Gastroesophageal sphincter (tissue), 4 donors: ENCODE results near the gene SIRT2. TPM values are rescaled to one million over a fixed set of nuclear protein-coding genes. Genes with fewer than 3 reads are reported as not detected.

Experiments
- ATAC-seq: fragments of 150-250 bp; one replicate; pipeline ENCODE4 v1.9.1; 2016; ENCODE audit warnings: mild to moderate bottlenecking, moderate library complexity
- H3K27ac ChIP-seq, 4 donors: fragments of 200-600 bp; sonication (generic) in 3 of 4; 1 replicate in 3 of 4; 2 replicates in 1 of 4; pipeline ENCODE4 v1.5.1; 2016 to 2019
- H3K27me3 ChIP-seq: fragments of 200-600 bp; sonication (generic); one replicate; pipeline ENCODE4 v1.5.1; 2019
- H3K36me3 ChIP-seq, 2 donors: fragments of 200-600 bp; sonication (generic); one replicate each; pipeline ENCODE4 v1.5.1; 2019; ENCODE audit warnings: control low read depth in 1 of 2
- H3K4me1 ChIP-seq, 3 donors: fragments of 200-600 bp; sonication (generic); 1 replicate in 2 of 3; 2 replicates in 1 of 3; pipeline ENCODE4 v1.5.1; 2016 to 2019; ENCODE audit warnings: control low read depth in 2 of 3
- H3K4me3 ChIP-seq, 2 donors: fragments of 200-600 bp; sonication (generic); one replicate each; pipeline ENCODE4 v1.5.1; 2019; ENCODE audit warnings: mild to moderate bottlenecking in 1 of 2, moderate library complexity in 1 of 2
- H3K9me3 ChIP-seq, 3 donors: fragments of 200-600 bp; sonication (generic); one replicate each; pipeline ENCODE4 v1.5.1; 2017 to 2019; ENCODE audit warnings: control low read depth in 2 of 3
- EP300 ChIP-seq: sonication (generic); formaldehyde crosslinking; IDR thresholded peaks from one replicate; pipeline ENCODE4 v1.6.1; 2017; ENCODE audit warnings: antibody characterized with exemption, mild to moderate bottlenecking
- POLR2A ChIP-seq, 2 donors: fragments of 450-650 bp; IDR thresholded peaks; one replicate each; pipeline ENCODE4 v1.6.1; 2017; ENCODE audit warnings: antibody characterized with exemption in 2 of 2, mild to moderate bottlenecking in 2 of 2, moderate library complexity in 1 of 2
- POLR2AphosphoS5 ChIP-seq: sonication (generic); formaldehyde crosslinking; IDR thresholded peaks from one replicate; pipeline ENCODE4 v1.6.1; 2017; ENCODE audit warnings: antibody characterized with exemption
- WGBS, 2 donors: methylation state at CpG; one replicate each; pipeline ENCODE4 v1.1.5; 2018; ENCODE audit warnings: low coverage in 1 of 2; 5-methylcytosine and 5-hydroxymethylcytosine counted together
- total RNA-seq, 4 donors: library from RNA; depleted of rRNA; stranded (reverse); fragments of >200 nt; gene quantifications; one replicate each; pipeline ENCODE4 v1.1.0, GENCODE V29; 2016
- TF ChIP-seq, protein P1 (sequence below), 4 experiments: fragments of 200-600 bp in 2 of 4; fragments of 450-650 bp in 2 of 4; sonication (generic) in 1 of 4; IDR thresholded peaks; one replicate each; pipeline ENCODE4 v1.5.1; 2017 to 2019; ENCODE audit warnings: antibody characterized with exemption in 4 of 4, mild to moderate bottlenecking in 2 of 4, moderate library complexity in 2 of 4

Gene SIRT2
- total RNA-seq, 4 donors from 2014 or later: 73.9 to 106 (median 80.5) TPM

- ATAC-seq: no peak
- peaks cover 0 to 4% of the 10 kb centered on the region in 2 donors for H3K36me3 ChIP-seq
- H3K4me3 ChIP-seq: peak overlapping the region; percentile 73 to 79
- H3K9me3 ChIP-seq: no peaks in the 10 kb centered on the region
- H3K4me1 ChIP-seq: peaks cover 0 to 55% (median 23%) of the 10 kb centered on the region in 3 donors
- WGBS, 2 donors: 0 to 7% methylated on average over 7 to 8 of the region's 25 CpGs
- TF ChIP-seq POLR2A (IDR thresholded peaks at IDR 0.05) (no peak), EP300 (no peak), POLR2AphosphoS5 (no peak)
- TF ChIP-seq, protein P1, sequence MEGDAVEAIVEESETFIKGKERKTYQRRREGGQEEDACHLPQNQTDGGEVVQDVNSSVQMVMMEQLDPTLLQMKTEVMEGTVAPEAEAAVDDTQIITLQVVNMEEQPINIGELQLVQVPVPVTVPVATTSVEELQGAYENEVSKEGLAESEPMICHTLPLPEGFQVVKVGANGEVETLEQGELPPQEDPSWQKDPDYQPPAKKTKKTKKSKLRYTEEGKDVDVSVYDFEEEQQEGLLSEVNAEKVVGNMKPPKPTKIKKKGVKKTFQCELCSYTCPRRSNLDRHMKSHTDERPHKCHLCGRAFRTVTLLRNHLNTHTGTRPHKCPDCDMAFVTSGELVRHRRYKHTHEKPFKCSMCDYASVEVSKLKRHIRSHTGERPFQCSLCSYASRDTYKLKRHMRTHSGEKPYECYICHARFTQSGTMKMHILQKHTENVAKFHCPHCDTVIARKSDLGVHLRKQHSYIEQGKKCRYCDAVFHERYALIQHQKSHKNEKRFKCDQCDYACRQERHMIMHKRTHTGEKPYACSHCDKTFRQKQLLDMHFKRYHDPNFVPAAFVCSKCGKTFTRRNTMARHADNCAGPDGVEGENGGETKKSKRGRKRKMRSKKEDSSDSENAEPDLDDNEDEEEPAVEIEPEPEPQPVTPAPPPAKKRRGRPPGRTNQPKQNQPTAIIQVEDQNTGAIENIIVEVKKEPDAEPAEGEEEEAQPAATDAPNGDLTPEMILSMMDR (IDR thresholded peaks at IDR 0.05): no peak
- peak overlapping the region; percentile 69 to 92 (median 91) for H3K27ac ChIP-seq
- no peaks in the 10 kb centered on the region for H3K27me3 ChIP-seq
These were observed 501 bp downstream of the SIRT2 start for GRCh38 chr19:38898788-38899446.

GRCh38 chr19:38894968-38895367 lies 4.5 kb downstream of the SIRT2 start:
- TF ChIP-seq, protein P1 (IDR thresholded peaks at IDR 0.05): no peak
- TF ChIP-seq POLR2AphosphoS5 (no peak), EP300 (no peak), POLR2A (IDR thresholded peaks at IDR 0.05) (no peak)
- no peak overlapping the region for H3K4me3 ChIP-seq
- H3K36me3 ChIP-seq: peaks cover 0 to 42% of the 10 kb centered on the region in 2 donors
- no peaks in the 10 kb centered on the region for H3K9me3 ChIP-seq
- ATAC-seq: no peak
- peaks cover 0 to 48% (median 19%) of the 10 kb centered on the region in 3 donors for H3K4me1 ChIP-seq
- no peaks in the 10 kb centered on the region for H3K27me3 ChIP-seq
- H3K27ac ChIP-seq: no peak overlapping the region
- WGBS, 2 donors: 60 to 71% methylated on average over 6 to 7 of the region's 9 CpGs

GRCh38 chr19:38893341-38893771 lies 6.1 kb downstream of the SIRT2 start:
- no peak overlapping the region for H3K4me3 ChIP-seq
- TF ChIP-seq POLR2A (IDR thresholded peaks at IDR 0.05) (no peak), POLR2AphosphoS5 (no peak), EP300 (no peak)
- TF ChIP-seq, protein P1 (IDR thresholded peaks at IDR 0.05): no peak
- ATAC-seq: no peak
- H3K9me3 ChIP-seq: no peaks in the 10 kb centered on the region
- H3K27ac ChIP-seq: peak overlapping the region in 1 of 4 donors; percentile 30
- peaks cover 0 to 43% (median 14%) of the 10 kb centered on the region in 3 donors for H3K4me1 ChIP-seq
- H3K27me3 ChIP-seq: no peaks in the 10 kb centered on the region
- H3K36me3 ChIP-seq: peaks cover 0 to 58% of the 10 kb centered on the region in 2 donors
- WGBS, 2 donors: 98% methylated on average over 7 of the region's 14 CpGs; no CpG with 5 or more reads in 1 of the 2 donors

DNA sequence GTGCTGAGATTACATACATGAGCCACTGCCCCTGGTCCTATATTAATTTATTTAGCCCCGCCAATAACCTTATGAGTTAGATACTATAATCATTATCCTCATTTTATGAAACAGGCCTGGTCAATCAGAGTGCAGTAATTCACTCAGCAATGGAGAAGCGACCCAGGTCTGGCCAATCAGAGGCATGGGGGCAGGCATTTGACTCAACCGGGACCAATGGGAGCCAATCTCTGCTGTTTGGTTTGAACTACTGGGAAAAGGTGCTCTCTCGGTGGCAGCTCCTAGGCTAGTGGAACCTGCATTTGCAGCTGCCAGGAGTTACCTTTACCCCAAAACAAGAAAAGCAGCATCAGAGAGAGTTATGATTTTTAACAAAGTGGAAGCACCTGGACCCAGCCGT lies 6.6 kb downstream of the SIRT2 start:
- 60 to 64% methylated on average over 1 to 3 of the region's 5 CpGs for WGBS, 2 donors
- H3K27me3 ChIP-seq: no peaks in the 10 kb centered on the region
- H3K36me3 ChIP-seq: peaks cover 0 to 63% of the 10 kb centered on the region in 2 donors
- no peaks in the 10 kb centered on the region for H3K9me3 ChIP-seq
- TF ChIP-seq EP300 (no peak), POLR2AphosphoS5 (no peak), POLR2A (IDR thresholded peaks at IDR 0.05) (no peak)
- TF ChIP-seq, protein P1 (IDR thresholded peaks at IDR 0.05): no peak
- H3K4me1 ChIP-seq: peaks cover 0 to 38% (median 9%) of the 10 kb centered on the region in 3 donors
- no peak for ATAC-seq
- H3K4me3 ChIP-seq: no peak overlapping the region
- H3K27ac ChIP-seq: no peak overlapping the region

DNA sequence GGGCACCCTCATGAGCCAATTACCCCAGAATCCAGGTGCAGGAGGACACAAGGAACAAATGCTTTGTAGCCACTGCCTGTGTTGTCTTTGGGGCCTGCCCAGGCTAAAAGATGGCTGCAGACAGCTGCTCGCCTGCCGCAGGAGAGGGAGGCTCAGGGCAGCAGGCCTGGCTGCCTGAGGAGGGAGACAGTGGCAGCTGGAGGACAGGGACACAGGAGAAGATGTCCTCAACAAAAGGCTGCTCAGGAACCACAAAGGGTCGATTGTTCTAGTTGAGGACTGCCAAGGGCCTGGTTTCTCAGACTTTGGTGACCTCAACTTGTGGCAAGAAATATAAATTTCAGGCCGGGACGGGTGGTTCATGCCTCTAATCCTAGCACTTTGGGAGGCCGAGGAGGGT lies 7.6 kb downstream of the SIRT2 start:
- TF ChIP-seq, protein P1 (IDR thresholded peaks at IDR 0.05): no peak
- TF ChIP-seq EP300 (no peak), POLR2AphosphoS5 (no peak), POLR2A (IDR thresholded peaks at IDR 0.05) (no peak)
- H3K36me3 ChIP-seq: peaks cover 0 to 74% of the 10 kb centered on the region in 2 donors
- H3K9me3 ChIP-seq: no peaks in the 10 kb centered on the region
- peaks cover 0 to 27% (median 3%) of the 10 kb centered on the region in 3 donors for H3K4me1 ChIP-seq
- no peak overlapping the region for H3K27ac ChIP-seq
- WGBS, 2 donors: 85% methylated on average over 3 of the region's 6 CpGs; no CpG with 5 or more reads in 1 of the 2 donors
- no peaks in the 10 kb centered on the region for H3K27me3 ChIP-seq
- ATAC-seq: no peak
- H3K4me3 ChIP-seq: no peak overlapping the region
